Vagina (tissue), 2 donors: Measurements from ENCODE around the gene TCF25.

Experiments
- POLR2A ChIP-seq, 2 donors: fragments of 450-650 bp; IDR thresholded peaks; one replicate each; pipeline ENCODE4 v1.6.1; 2017; ENCODE audit warnings: antibody characterized with exemption in 2 of 2, mild to moderate bottlenecking in 2 of 2, moderate library complexity in 2 of 2
- POLR2AphosphoS5 ChIP-seq, 2 donors: sonication (generic); formaldehyde crosslinking; IDR thresholded peaks; one replicate each; pipeline ENCODE4 v1.9.0; 2017; ENCODE audit warnings: antibody characterized with exemption in 2 of 2, mild to moderate bottlenecking in 2 of 2, low read depth in 1 of 2; ENCODE audit not compliant: insufficient read depth in 1 of 2
- TF ChIP-seq, protein P1 (sequence below), 3 experiments: fragments of 450-650 bp in 2 of 3; fragments of 200-600 bp in 1 of 3; sonication (generic) in 1 of 3; IDR thresholded peaks; one replicate each; pipeline ENCODE4 v1.5.1; 2017 to 2019; ENCODE audit warnings: antibody characterized with exemption in 3 of 3, mild to moderate bottlenecking in 2 of 3, moderate library complexity in 2 of 3

DNA sequence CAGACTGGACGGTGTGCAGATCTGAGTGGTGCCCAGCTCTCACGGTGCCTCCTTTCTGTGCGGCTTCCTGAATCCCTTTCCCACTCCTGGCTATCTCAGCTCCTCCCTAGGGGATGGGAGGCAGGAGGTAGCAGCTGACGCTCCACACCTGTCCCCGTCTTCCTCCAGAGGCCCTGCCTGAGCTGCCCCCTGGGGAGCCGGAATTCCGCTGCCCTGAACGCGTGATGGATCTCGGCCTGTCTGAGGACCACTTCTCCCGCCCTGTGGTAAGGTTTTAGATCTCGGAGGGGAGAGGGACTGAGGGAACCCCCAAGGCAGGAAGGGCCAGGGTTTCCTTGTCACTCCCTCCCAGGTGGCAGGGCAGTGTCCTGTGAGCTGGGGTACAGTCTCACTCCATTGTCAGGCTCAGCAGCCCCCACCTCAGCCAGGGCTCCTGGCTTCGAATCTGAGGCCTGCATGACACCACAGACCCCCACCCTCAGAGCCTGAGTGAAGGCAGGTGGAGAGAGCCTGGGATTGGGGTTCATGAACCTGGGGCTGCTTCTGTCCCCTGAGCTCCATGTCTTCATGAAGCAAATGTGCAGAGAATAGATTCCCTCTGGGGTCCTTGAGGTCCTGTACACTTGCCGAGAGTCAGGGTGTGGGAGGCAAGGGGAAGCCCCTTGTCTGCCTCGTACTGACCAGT is 81.8 kb downstream of the TCF25 start:
- TF ChIP-seq, protein P1, sequence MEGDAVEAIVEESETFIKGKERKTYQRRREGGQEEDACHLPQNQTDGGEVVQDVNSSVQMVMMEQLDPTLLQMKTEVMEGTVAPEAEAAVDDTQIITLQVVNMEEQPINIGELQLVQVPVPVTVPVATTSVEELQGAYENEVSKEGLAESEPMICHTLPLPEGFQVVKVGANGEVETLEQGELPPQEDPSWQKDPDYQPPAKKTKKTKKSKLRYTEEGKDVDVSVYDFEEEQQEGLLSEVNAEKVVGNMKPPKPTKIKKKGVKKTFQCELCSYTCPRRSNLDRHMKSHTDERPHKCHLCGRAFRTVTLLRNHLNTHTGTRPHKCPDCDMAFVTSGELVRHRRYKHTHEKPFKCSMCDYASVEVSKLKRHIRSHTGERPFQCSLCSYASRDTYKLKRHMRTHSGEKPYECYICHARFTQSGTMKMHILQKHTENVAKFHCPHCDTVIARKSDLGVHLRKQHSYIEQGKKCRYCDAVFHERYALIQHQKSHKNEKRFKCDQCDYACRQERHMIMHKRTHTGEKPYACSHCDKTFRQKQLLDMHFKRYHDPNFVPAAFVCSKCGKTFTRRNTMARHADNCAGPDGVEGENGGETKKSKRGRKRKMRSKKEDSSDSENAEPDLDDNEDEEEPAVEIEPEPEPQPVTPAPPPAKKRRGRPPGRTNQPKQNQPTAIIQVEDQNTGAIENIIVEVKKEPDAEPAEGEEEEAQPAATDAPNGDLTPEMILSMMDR (IDR thresholded peaks at IDR 0.05) = no peak
- TF ChIP-seq POLR2A (IDR thresholded peaks at IDR 0.05) (no peak), POLR2AphosphoS5 (IDR thresholded peaks at IDR 0.05; ENCODE audit: insufficient read depth in 1 of 2, low read depth in 1 of 2) (no peak)
